Endothelial cell of umbilical vein (primary cell): ENCODE results near the gene PLA2G10. TPM values are rescaled to one million over a fixed set of nuclear protein-coding genes. Genes with fewer than 3 reads are reported as not detected.
A peak's percentile ranks its signal among the peaks of the same experiment; 100 is the strongest.

Source experiments
- BruUV-seq: library from RNA; stranded (reverse); fragments of 400-500 nt; replicated peaks from 2 replicates; lab custom pipeline; 2021; lab: Mats Ljungman, UMichigan
- CTCF ChIA-PET: fragments of 300-600, 350-600 bp; sonication (Branson Sonifier 250); formaldehyde crosslinking; loops from one replicate; lab custom pipeline; 2021; ENCODE audit warnings: antibody characterized with exemption, inconsistent platforms; lab: Charles Lee
- POLR2A ChIA-PET: fragments of 300-600, 350-600 bp; sonication (Branson Sonifier 250); formaldehyde crosslinking; loops from one replicate; lab custom pipeline; 2021; ENCODE audit warnings: antibody characterized with exemption, inconsistent platforms; lab: Charles Lee
- DNase-seq: peaks from one replicate; pipeline ENCODE4 v3.0.0-alpha.2; 2011; ENCODE audit warnings: low read depth, low spot score
- FAIRE-seq: peaks from 2 replicates; lab custom pipeline; 2011; peaks lifted over from hg19 to GRCh38; lab: Jason Lieb, UNC
- H2AFZ ChIP-seq: 2 replicates; pipeline ENCODE4 v1.6.0; 2012; ENCODE audit warnings: low read depth, low read length, control low read depth, inconsistent platforms
- H3K27ac ChIP-seq: 2 replicates; pipeline ENCODE4 v1.5.1; 2011; ENCODE audit warnings: low read depth, mild to moderate bottlenecking, control low read depth, low read length, moderate library complexity; ENCODE audit not compliant: insufficient read depth
- H3K27me3 ChIP-seq, 2 experiments: 2 replicates each; pipeline versions ENCODE4 v1.6.0 to v1.6.1; 2011; ENCODE audit warnings: low read length in 2 of 2, mixed read lengths in 1 of 2; ENCODE audit not compliant: control insufficient read depth in 2 of 2, insufficient read depth in 2 of 2
- H3K36me3 ChIP-seq, 2 experiments: 2 replicates in 1 of 2; 3 replicates in 1 of 2; pipeline ENCODE4 v1.5.1; 2011; ENCODE audit warnings: low read length in 2 of 2, mild to moderate bottlenecking in 1 of 2, moderate library complexity in 1 of 2; ENCODE audit not compliant: control insufficient read depth in 2 of 2, insufficient read depth in 2 of 2; ENCODE audit errors: extremely low read depth in 1 of 2
- H3K4me1 ChIP-seq: 3 replicates; pipeline ENCODE4 v1.5.1; 2011; ENCODE audit warnings: mild to moderate bottlenecking, low read length; ENCODE audit not compliant: control insufficient read depth, insufficient read depth; ENCODE audit errors: extremely low read depth
- H3K4me2 ChIP-seq: 2 replicates; pipeline ENCODE4 v1.6.1; 2011; ENCODE audit warnings: low read length, control low read depth, mixed read lengths; ENCODE audit not compliant: insufficient read depth
- H3K4me3 ChIP-seq, 3 experiments: fragments of 200-600 bp in 1 of 3; sonication (generic), shearing (Covaris generic) in 1 of 3; replicated peaks in 1 of 3; 2 replicates each; pipeline ENCODE4 v1.5.1; 2011 to 2016; ENCODE audit warnings: control low read depth in 3 of 3, low read length in 3 of 3, mild to moderate bottlenecking in 2 of 3, inconsistent platforms in 1 of 3, low read depth in 1 of 3, moderate library complexity in 1 of 3; ENCODE audit not compliant: insufficient read depth in 1 of 3
- H3K79me2 ChIP-seq: 2 replicates; pipeline ENCODE4 v1.6.0; 2012; ENCODE audit warnings: low read length, inconsistent platforms; ENCODE audit not compliant: control insufficient read depth, insufficient read depth
- H3K9ac ChIP-seq: replicated peaks from 2 replicates; pipeline ENCODE3; 2011; ENCODE audit warnings: low read length, control low read depth; ENCODE audit not compliant: insufficient read depth; ENCODE audit errors: extremely low read depth
- H3K9me1 ChIP-seq: replicated peaks from 3 replicates; pipeline ENCODE4 v1.6.0; 2011; ENCODE audit warnings: mild to moderate bottlenecking, low read length; ENCODE audit not compliant: control insufficient read depth, insufficient read depth; ENCODE audit errors: extremely low read depth
- H3K9me3 ChIP-seq: replicated peaks from 2 replicates; pipeline ENCODE4 v1.5.1; 2012; ENCODE audit warnings: low read length, inconsistent platforms; ENCODE audit not compliant: control insufficient read depth, insufficient read depth
- H4K20me1 ChIP-seq: replicated peaks from 2 replicates; pipeline ENCODE3; 2011; ENCODE audit warnings: mild to moderate bottlenecking, low read length; ENCODE audit not compliant: control insufficient read depth, insufficient read depth; ENCODE audit errors: extremely low read depth
- EZH2 ChIP-seq: IDR thresholded peaks from 2 replicates; pipeline ENCODE4 v1.6.1; 2012; ENCODE audit warnings: borderline replicate concordance, low read depth, mild to moderate bottlenecking, moderate library complexity, low read length, inconsistent platforms; ENCODE audit not compliant: severe bottlenecking
- FOS ChIP-seq: IDR thresholded peaks from 2 replicates; pipeline ENCODE4 v1.6.1; 2011; ENCODE audit warnings: mild to moderate bottlenecking, low read length, moderate library complexity, borderline replicate concordance; ENCODE audit not compliant: insufficient read depth
- GATA2 ChIP-seq: IDR thresholded peaks from 2 replicates; pipeline ENCODE4 v1.7.0; 2011; ENCODE audit warnings: low read depth, mild to moderate bottlenecking, moderate library complexity, mixed read lengths, low read length; ENCODE audit not compliant: insufficient read length, insufficient read depth
- JUN ChIP-seq: IDR thresholded peaks from 2 replicates; pipeline ENCODE4 v1.6.1; 2011; ENCODE audit warnings: borderline replicate concordance, low read depth; ENCODE audit not compliant: insufficient read length, insufficient read depth
- MYC ChIP-seq: IDR thresholded peaks from one replicate; pipeline ENCODE4 v1.6.1; 2011; ENCODE audit warnings: mild to moderate bottlenecking, low read depth, low read length
- POLR2A ChIP-seq: IDR thresholded peaks from 2 replicates; pipeline ENCODE4 v1.6.1; 2012; ENCODE audit warnings: low read depth, mild to moderate bottlenecking, control low read depth, low read length
- POLR2AphosphoS5 ChIP-seq: IDR thresholded peaks from 2 replicates; pipeline ENCODE4 v1.6.1; 2012; ENCODE audit warnings: low read depth, mild to moderate bottlenecking, control low read depth, low read length, moderate library complexity; ENCODE audit not compliant: insufficient read depth
- dilution Hi-C: fragments of 300-500 bp; cut with MboI; formaldehyde crosslinking; loops from one replicate; pipeline ENCODE4 v1.15.0; 2019; ENCODE audit warnings: low sequenced_read_pairs; ENCODE audit not compliant: extremely low pct_ligation_motif_present
- intact Hi-C: fragments of 100-400 bp; cut with micrococcal nuclease; formaldehyde crosslinking; loops from one replicate; pipeline ENCODE4 v1.10.0; 2022
- polyA plus RNA-seq, 4 experiments: library from polyadenylated mRNA; depleted of rRNA in 3 of 4; stranded (reverse) in 3 of 4; unstranded in 1 of 4; fragments of >200 nt; gene quantifications; 2 replicates each; pipeline versions ENCODE4 v1.2.1 to v1.2.3, GENCODE V29; 2011 to 2012; ENCODE audit warnings: missing spikeins in 1 of 4
- total RNA-seq: library from RNA; stranded (reverse); gene quantifications from 2 replicates; pipeline ENCODE4 v1.2.3, GENCODE V29; 2021
- TF ChIP-seq, protein P1 (sequence below): IDR thresholded peaks from 2 replicates; pipeline ENCODE4 v1.6.1; 2011; ENCODE audit not compliant: insufficient read depth, insufficient read length
- TF ChIP-seq, protein P2 (sequence below), 2 donors: IDR thresholded peaks; 1 replicate in 1 of 2; 2 replicates in 1 of 2; pipeline ENCODE4 v1.5.1; 2011; ENCODE audit warnings: low read length in 2 of 2, mild to moderate bottlenecking in 2 of 2, moderate library complexity in 2 of 2, control low read depth in 1 of 2, inconsistent platforms in 1 of 2, low read depth in 1 of 2; ENCODE audit not compliant: insufficient read depth in 1 of 2; ENCODE audit errors: extremely low read depth in 1 of 2

Gene PLA2G10
- total and polyA plus RNA-seq, 2 donors (not counting 3 experiments of a cell fraction or from before 2014, with no cell fraction given) = 0.25 TPM; not detected in 1

DNA sequence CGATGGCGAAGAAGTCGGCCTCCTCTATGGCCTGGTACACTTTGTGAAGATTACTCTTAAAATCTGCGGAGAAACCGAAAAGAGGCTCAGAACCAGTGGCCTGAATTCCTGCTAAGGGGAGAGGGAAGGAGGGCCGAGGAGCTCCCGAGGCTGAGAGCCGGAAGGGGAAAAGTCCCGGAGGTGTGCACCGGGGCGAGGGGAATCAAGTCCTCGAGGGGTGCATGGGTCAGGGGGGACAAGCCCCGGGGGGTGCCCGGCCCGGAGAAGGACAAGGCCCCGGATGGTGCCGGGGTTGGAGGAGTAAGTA lies 64.5 kb downstream of the PLA2G10 start:
- Histone ChIP-seq H4K20me1 (peaks cover 5% of the 10 kb centered on the region), H3K9me3 (no peaks in the 10 kb centered on the region), H3K27me3 (no peaks in the 10 kb centered on the region), H2AFZ (peak overlapping the region; percentile 7), H3K9ac (peak overlapping the region; percentile 90), H3K79me2 (peaks cover 32% of the 10 kb centered on the region), H3K36me3 (peaks cover 0 to 4% of the 10 kb centered on the region in 2 experiments), H3K27ac (peak overlapping the region; percentile 78), H3K4me3 (peak overlapping the region; percentile 76 to 78 (median 78)), H3K9me1 (no peaks in the 10 kb centered on the region), H3K4me1 (peaks cover 26% of the 10 kb centered on the region), H3K4me2 (peak overlapping the region; percentile 96)
- TF ChIP-seq POLR2A (no peak), EZH2 (no peak), MYC (no peak), POLR2AphosphoS5 (no peak), FOS (no peak), GATA2 (no peak), JUN (no peak)
- TF ChIP-seq, protein P1, sequence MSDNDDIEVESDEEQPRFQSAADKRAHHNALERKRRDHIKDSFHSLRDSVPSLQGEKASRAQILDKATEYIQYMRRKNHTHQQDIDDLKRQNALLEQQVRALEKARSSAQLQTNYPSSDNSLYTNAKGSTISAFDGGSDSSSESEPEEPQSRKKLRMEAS = no peak
- TF ChIP-seq, protein P2, sequence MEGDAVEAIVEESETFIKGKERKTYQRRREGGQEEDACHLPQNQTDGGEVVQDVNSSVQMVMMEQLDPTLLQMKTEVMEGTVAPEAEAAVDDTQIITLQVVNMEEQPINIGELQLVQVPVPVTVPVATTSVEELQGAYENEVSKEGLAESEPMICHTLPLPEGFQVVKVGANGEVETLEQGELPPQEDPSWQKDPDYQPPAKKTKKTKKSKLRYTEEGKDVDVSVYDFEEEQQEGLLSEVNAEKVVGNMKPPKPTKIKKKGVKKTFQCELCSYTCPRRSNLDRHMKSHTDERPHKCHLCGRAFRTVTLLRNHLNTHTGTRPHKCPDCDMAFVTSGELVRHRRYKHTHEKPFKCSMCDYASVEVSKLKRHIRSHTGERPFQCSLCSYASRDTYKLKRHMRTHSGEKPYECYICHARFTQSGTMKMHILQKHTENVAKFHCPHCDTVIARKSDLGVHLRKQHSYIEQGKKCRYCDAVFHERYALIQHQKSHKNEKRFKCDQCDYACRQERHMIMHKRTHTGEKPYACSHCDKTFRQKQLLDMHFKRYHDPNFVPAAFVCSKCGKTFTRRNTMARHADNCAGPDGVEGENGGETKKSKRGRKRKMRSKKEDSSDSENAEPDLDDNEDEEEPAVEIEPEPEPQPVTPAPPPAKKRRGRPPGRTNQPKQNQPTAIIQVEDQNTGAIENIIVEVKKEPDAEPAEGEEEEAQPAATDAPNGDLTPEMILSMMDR (IDR thresholded peaks at IDR 0.05; ENCODE audit: extremely low read depth in 1 of 2, insufficient read depth in 1 of 2, low read depth in 1 of 2, low read length in 2 of 2) = no peak
- dilution Hi-C loops = no loop called here
- ChIA-PET CTCF (interaction anchor here (0.6 to 1.2 kb wide), 3 partner anchors 9 to 710 kb away, joined by 3 to 5 read pairs (median 5); partner anchors contain the start of gene ERCC4), POLR2A (no interaction called here)
- BruUV-seq = TSS peak; percentile 15
- peak; percentile 25 for DNase-seq
- intact Hi-C loops = no loop called here
- no peak for FAIRE-seq
